ENCODE results near the gene ACACB.
A peak's percentile ranks its signal among the peaks of the same experiment; 100 is the strongest.

ACACB gene

GRCh38 chr12:109200825-109201495 lies 84.6 kb downstream of the ACACB start:
- Mint-ChIP-seq H3K4me1 (peaks cover 10% of the 10 kb centered on the region), H3K4me3 (no peak overlapping the region), H3K36me3 (ENCODE audit: low read depth) (peaks cover 45% of the 10 kb centered on the region), H3K27ac (no peak overlapping the region), H3K27me3 (ENCODE audit: low read depth, poor library complexity) (peaks cover under 1% of the 10 kb centered on the region), H3K9me3 (no peaks in the 10 kb centered on the region)
- DNase-seq = no peak
- TF ChIP-seq, protein P1, sequence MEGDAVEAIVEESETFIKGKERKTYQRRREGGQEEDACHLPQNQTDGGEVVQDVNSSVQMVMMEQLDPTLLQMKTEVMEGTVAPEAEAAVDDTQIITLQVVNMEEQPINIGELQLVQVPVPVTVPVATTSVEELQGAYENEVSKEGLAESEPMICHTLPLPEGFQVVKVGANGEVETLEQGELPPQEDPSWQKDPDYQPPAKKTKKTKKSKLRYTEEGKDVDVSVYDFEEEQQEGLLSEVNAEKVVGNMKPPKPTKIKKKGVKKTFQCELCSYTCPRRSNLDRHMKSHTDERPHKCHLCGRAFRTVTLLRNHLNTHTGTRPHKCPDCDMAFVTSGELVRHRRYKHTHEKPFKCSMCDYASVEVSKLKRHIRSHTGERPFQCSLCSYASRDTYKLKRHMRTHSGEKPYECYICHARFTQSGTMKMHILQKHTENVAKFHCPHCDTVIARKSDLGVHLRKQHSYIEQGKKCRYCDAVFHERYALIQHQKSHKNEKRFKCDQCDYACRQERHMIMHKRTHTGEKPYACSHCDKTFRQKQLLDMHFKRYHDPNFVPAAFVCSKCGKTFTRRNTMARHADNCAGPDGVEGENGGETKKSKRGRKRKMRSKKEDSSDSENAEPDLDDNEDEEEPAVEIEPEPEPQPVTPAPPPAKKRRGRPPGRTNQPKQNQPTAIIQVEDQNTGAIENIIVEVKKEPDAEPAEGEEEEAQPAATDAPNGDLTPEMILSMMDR (IDR thresholded peaks at IDR 0.05) = no peak

DNA sequence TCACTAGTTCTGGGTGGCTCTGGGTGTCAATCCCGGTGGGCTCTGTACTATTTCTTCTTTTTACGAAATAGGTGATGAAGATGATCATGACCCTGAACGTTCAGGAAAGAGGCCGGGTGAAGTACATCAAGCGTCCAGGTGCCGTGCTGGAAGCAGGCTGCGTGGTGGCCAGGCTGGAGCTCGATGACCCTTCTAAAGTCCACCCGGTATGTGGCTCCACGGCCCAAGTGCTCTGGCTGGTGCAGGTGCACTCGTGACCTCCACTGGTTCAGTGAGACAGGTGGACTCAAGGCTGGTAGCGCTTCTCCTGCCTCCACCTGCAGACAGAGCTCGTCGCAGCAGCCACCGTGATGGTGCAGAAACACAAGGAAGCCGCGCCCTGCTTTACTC lies 85.1 kb downstream of the ACACB start:
- no peak for DNase-seq
- TF ChIP-seq, protein P1 (IDR thresholded peaks at IDR 0.05) = no peak
- no peaks in the 10 kb centered on the region for H3K9me3 Mint-ChIP-seq
- no peak overlapping the region for H3K4me3 Mint-ChIP-seq
- peaks cover 3% of the 10 kb centered on the region for H3K27me3 Mint-ChIP-seq (ENCODE audit: low read depth, poor library complexity)
- H3K4me1 Mint-ChIP-seq = peaks cover 12% of the 10 kb centered on the region
- H3K27ac Mint-ChIP-seq = peak overlapping the region; percentile 14
- peaks cover 42% of the 10 kb centered on the region for H3K36me3 Mint-ChIP-seq (ENCODE audit: low read depth)

GRCh38 chr12:109202770-109203169 lies 86.4 kb downstream of the ACACB start:
- peaks cover 15% of the 10 kb centered on the region for H3K4me1 Mint-ChIP-seq
- TF ChIP-seq, protein P1 (IDR thresholded peaks at IDR 0.05) = no peak
- no peak for DNase-seq
- no peaks in the 10 kb centered on the region for H3K9me3 Mint-ChIP-seq
- H3K27me3 Mint-ChIP-seq (ENCODE audit: low read depth, poor library complexity) = peaks cover 3% of the 10 kb centered on the region
- no peak overlapping the region for H3K4me3 Mint-ChIP-seq
- no peak overlapping the region for H3K27ac Mint-ChIP-seq
- H3K36me3 Mint-ChIP-seq (ENCODE audit: low read depth) = peaks cover 36% of the 10 kb centered on the region

DNA sequence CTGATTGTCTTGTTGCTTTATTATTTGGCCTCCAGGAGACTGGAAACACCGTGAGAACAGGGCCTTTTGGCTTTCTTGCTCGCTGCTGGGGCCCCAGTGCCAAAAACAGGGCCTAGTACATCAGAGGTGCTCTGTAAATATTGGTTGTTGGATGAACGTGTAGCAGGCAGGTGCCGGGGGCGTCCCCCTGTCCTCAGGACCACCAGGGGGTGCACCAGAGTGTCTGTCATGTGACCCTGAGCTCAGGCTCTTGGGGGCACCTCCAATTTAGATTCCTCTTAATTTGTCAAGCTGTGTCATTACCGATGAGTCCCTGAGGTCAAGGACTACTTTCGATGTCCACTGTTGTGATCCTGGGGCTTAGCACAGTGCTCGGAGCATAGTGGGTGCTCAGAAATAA lies 87.1 kb downstream of the ACACB start:
- no peak for DNase-seq
- H3K4me3 Mint-ChIP-seq = no peak overlapping the region
- H3K4me1 Mint-ChIP-seq = peaks cover 15% of the 10 kb centered on the region
- H3K27ac Mint-ChIP-seq = no peak overlapping the region
- TF ChIP-seq, protein P1 (IDR thresholded peaks at IDR 0.05) = no peak
- H3K9me3 Mint-ChIP-seq = no peaks in the 10 kb centered on the region
- H3K27me3 Mint-ChIP-seq (ENCODE audit: low read depth, poor library complexity) = peaks cover 3% of the 10 kb centered on the region
- H3K36me3 Mint-ChIP-seq (ENCODE audit: low read depth) = peaks cover 30% of the 10 kb centered on the region

DNA sequence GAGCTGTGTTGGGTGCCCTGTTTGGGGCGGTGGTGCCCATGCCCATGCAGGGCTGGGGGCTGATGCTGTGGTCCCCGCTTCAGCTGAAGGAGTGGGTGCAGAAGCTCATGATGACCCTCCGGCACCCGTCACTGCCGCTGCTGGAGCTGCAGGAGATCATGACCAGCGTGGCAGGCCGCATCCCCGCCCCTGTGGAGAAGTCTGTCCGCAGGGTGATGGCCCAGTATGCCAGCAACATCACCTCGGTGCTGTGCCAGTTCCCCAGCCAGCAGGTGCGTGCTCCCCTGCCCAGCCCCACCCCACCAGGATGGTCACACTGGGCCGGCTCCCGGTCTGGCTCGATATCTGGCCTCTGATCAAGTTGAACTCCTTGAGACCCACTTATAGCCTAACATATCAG lies 92.7 kb downstream of the ACACB start:
- TF ChIP-seq, protein P1 (IDR thresholded peaks at IDR 0.05) = no peak
- DNase-seq = no peak
- Mint-ChIP-seq H3K4me3 (no peak overlapping the region), H3K27me3 (ENCODE audit: low read depth, poor library complexity) (peaks cover 7% of the 10 kb centered on the region), H3K4me1 (peaks cover 15% of the 10 kb centered on the region), H3K9me3 (peaks cover 3% of the 10 kb centered on the region), H3K36me3 (ENCODE audit: low read depth) (peaks cover 19% of the 10 kb centered on the region), H3K27ac (no peak overlapping the region)

DNA sequence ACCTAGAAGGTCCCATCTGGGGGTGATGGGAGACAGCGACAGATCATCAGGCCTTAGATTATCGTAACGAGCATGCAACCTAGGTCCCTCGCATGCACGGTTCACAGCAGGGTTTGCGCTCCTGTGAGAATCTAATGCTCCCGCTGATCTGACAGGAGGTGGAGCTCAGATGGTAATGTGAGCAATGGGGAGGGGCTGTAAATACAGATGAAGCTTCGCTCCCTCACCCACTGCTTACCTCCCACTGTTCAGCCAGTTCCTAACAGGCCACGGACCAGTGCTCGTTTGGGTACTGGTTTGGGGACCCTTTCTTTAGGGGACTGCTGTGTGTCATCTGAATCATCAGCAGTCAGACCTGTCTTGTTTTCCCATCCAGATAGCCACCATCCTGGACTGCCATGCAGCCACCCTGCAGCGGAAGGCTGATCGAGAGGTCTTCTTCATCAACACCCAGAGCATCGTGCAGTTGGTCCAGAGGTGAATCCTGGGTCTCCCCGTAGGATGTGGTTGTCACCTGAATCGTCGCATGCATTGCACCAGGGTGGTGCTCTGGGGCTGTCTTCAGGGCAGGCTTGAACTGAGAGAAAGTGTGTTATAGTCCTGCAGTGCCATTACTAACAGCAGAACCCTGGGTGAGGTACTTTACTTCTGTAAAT lies 96.2 kb downstream of the ACACB start:
- Mint-ChIP-seq H3K4me3 (no peak overlapping the region), H3K27me3 (ENCODE audit: low read depth, poor library complexity) (peaks cover 7% of the 10 kb centered on the region), H3K4me1 (no peaks in the 10 kb centered on the region), H3K9me3 (peaks cover 3% of the 10 kb centered on the region), H3K36me3 (ENCODE audit: low read depth) (peaks cover 12% of the 10 kb centered on the region), H3K27ac (no peak overlapping the region)
- TF ChIP-seq, protein P1 (IDR thresholded peaks at IDR 0.05) = no peak
- DNase-seq = no peak
